Psoas muscle (tissue), 8 donors: ENCODE results near the gene HERC3. TPM values are rescaled to one million over a fixed set of nuclear protein-coding genes. Genes with fewer than 3 reads are reported as not detected.

Experiments used
- ATAC-seq, 4 donors: fragments of 200-7000 bp; cut with Tn5 transposase; one replicate each; pipeline ENCODE4 v1.9.1; 2020; ENCODE audit warnings: moderate library complexity in 3 of 4, mild to moderate bottlenecking in 2 of 4
- DNase-seq, 2 donors: peaks; one replicate each; pipeline ENCODE4 v3.0.0-alpha.2; 2020
- H3K27ac ChIP-seq: fragments of 200-600 bp; one replicate; pipeline ENCODE4 v1.8.0; 2022
- H3K27me3 ChIP-seq, 3 donors: fragments of 200-600 bp in 1 of 3; one replicate each; pipeline versions ENCODE4 v1.6.1 to v1.8.0; 2013 to 2022; ENCODE audit warnings: low read length in 2 of 3, mild to moderate bottlenecking in 2 of 3, moderate library complexity in 1 of 3; ENCODE audit not compliant: insufficient read depth in 3 of 3
- H3K36me3 ChIP-seq, 2 donors: fragments of 200-600 bp in 1 of 2; one replicate each; pipeline versions ENCODE4 v1.6.1 to v1.8.0; 2013 to 2022; ENCODE audit warnings: low read depth in 1 of 2, mild to moderate bottlenecking in 1 of 2, moderate library complexity in 1 of 2; ENCODE audit not compliant: insufficient read depth in 1 of 2
- H3K4me1 ChIP-seq: fragments of 200-600 bp; one replicate; pipeline ENCODE4 v1.8.0; 2022
- H3K4me3 ChIP-seq: fragments of 200-600 bp; one replicate; pipeline ENCODE4 v1.8.0; 2022; ENCODE audit warnings: mild to moderate bottlenecking
- H3K9me3 ChIP-seq: fragments of 200-600 bp; one replicate; pipeline ENCODE4 v1.8.0; 2022
- WGBS, 3 donors: extraction: QIAGEN DNeasy Blood & Tissue Kit; methylation state at CpG; one replicate each; pipeline versions ENCODE4 v1.1.6 to v1.1.7; 2013; 5-methylcytosine and 5-hydroxymethylcytosine counted together
- intact Hi-C, 2 donors: fragments of 100-400 bp; cut with DNase I; formaldehyde crosslinking; loops; one replicate each; pipeline versions ENCODE4 v1.11.0 to v1.14.2; 2022
- polyA plus RNA-seq, 3 donors: library from polyadenylated mRNA; stranded (reverse); fragments of 200-250 nt; gene quantifications; one replicate each; pipeline ENCODE4 v1.2.3, GENCODE V29; 2013
- total RNA-seq, 4 donors: library from RNA; stranded (reverse); fragmentation: NEBNext Ultra II Directional in 2 of 4; extraction: Animal tissue kit (Norgen Biotek cat#: 25700) in 2 of 4; gene quantifications; one replicate each; pipeline versions ENCODE4 v1.2.1 to v1.2.4, GENCODE V29; 2021 to 2023
- TF ChIP-seq, protein P1 (sequence below): fragments of 200-600 bp; IDR thresholded peaks from one replicate; pipeline ENCODE4 v1.8.0; 2022; ENCODE audit warnings: antibody characterized with exemption
- donor health status: healthy with polysubstance abuse.
- donor health status: DM: no; HTN: no; CAD: no; lungs with moderate emphysema.
- donor health status: Bipolar disorder and iron deficiency.
- donor health status: healthy.
- donor health status: DM: yes; HTN: yes; CAD: no.
- donor health status: DM: no; HTN: no; CAD: no.
- donor health status: DM: no; HTN: no; CAD: no.
- donor health status: DM: yes; HTN: yes; CAD: no.

The HERC3 gene
- total and polyA plus RNA-seq, 7 donors = 9.5 to 35.8 (median 20.4) TPM

DNA sequence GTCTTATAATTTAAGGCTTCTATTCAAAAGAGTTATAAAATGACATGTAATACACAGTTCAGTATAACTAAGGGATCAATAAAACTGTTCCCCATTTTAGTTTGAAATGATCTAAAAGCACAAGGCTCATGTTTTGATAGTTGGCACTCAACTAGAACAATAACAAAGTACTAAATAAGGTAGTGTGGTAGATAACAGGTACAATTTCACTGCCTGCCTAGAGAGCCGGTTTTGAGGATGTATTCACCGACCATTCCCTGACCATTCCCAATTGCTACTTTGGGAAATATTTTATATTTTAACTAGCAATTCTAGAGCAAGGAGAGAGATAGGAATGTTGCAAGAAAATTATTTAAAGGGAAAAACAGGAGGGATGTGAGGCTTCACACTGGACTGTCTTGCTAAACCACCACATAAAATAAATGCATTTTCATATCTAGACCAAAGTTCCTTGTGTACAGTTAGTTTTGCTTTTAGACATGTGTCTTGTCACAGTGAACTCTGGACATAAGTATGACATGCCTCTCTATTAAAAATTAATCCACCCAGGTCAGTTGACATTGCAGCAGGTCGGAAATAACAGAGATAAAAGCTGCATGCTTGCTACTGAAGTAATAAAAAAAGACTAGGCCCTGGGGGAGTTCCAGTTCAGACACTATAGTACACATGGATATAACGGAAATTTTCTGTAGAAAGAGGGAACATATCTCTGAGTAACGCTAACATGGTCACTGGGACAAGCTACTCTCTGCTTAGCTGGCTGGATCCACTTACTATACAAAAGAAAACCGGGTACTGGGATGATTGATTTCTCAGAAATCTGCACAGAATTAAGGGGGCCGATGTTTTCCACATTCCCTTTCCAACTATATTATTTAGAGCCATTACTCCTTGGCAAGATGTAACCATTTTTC lies 161.6 kb downstream of the HERC3 start:
- no peak for ATAC-seq
- intact Hi-C loops = no loop called here
- Histone ChIP-seq H3K36me3 (peaks cover 0 to 80% of the 10 kb centered on the region in 2 donors), H3K27ac (no peak overlapping the region), H3K4me1 (peaks cover 16% of the 10 kb centered on the region), H3K9me3 (no peaks in the 10 kb centered on the region), H3K27me3 (no peaks in the 10 kb centered on the region), H3K4me3 (no peak overlapping the region)
- TF ChIP-seq, protein P1, sequence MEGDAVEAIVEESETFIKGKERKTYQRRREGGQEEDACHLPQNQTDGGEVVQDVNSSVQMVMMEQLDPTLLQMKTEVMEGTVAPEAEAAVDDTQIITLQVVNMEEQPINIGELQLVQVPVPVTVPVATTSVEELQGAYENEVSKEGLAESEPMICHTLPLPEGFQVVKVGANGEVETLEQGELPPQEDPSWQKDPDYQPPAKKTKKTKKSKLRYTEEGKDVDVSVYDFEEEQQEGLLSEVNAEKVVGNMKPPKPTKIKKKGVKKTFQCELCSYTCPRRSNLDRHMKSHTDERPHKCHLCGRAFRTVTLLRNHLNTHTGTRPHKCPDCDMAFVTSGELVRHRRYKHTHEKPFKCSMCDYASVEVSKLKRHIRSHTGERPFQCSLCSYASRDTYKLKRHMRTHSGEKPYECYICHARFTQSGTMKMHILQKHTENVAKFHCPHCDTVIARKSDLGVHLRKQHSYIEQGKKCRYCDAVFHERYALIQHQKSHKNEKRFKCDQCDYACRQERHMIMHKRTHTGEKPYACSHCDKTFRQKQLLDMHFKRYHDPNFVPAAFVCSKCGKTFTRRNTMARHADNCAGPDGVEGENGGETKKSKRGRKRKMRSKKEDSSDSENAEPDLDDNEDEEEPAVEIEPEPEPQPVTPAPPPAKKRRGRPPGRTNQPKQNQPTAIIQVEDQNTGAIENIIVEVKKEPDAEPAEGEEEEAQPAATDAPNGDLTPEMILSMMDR = no peak
- 63 to 69% (median 68%) methylated on average over 7 of the region's 7 CpGs for WGBS, 3 donors
- DNase-seq = no peak

DNA sequence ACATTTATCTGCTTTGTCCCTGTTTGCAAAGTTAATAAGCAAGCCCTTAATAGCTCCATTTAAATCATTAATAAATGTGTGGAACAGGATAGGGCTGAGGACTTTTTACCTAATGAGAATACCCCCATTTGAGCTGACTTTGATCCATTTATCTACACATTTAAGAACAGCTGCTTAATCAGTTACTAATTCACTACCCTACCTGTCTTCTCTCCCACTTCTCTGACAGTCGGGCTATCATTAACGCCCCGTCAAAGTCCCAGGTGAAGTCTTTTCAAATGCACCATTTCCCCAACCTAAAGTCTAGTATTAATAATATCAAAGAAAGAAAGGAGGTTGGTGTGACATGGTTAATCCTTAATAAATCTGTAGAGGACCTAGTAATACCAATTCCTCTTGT lies 162.5 kb downstream of the HERC3 start:
- DNase-seq = no peak
- Histone ChIP-seq H3K4me1 (peaks cover 22% of the 10 kb centered on the region), H3K27me3 (no peaks in the 10 kb centered on the region), H3K9me3 (no peaks in the 10 kb centered on the region), H3K4me3 (no peak overlapping the region), H3K27ac (no peak overlapping the region), H3K36me3 (peaks cover 0 to 71% of the 10 kb centered on the region in 2 donors)
- intact Hi-C loops = no loop called here
- no peak for ATAC-seq
- WGBS, 3 donors = 93 to 98% (median 97%) methylated on average over 3 of the region's 3 CpGs
- TF ChIP-seq, protein P1 = no peak

DNA sequence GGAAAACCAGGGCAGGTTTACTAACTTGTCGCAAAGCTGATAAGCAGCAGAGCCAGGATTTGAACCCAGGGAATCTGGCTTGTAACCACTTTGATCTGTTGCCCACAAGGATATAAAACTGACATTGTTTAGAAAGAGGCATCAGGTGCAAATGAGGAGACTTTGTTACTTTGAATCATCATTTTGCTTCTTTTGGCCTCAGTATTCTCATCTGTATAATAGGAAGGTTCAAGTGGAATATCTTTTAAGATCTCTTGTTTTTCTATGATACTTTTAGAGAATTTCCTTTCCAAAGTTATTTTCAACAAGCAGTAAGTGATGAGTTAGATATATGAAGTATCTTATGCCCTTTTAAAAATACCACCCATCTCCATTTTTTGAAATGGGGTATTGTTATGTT lies 163.2 kb downstream of the HERC3 start:
- H3K4me1 ChIP-seq = peaks cover 24% of the 10 kb centered on the region
- DNase-seq (no peak), ATAC-seq (no peak)
- WGBS, 3 donors = 96 to 99% (median 97%) methylated on average over 1 of the region's 1 CpG
- intact Hi-C loops = no loop called here
- TF ChIP-seq, protein P1 = no peak
- no peak overlapping the region for H3K27ac ChIP-seq
- H3K4me3 ChIP-seq = peak overlapping the region; percentile 13
- peaks cover 0 to 64% of the 10 kb centered on the region in 2 donors for H3K36me3 ChIP-seq
- no peaks in the 10 kb centered on the region for H3K9me3 ChIP-seq
- no peaks in the 10 kb centered on the region for H3K27me3 ChIP-seq

DNA sequence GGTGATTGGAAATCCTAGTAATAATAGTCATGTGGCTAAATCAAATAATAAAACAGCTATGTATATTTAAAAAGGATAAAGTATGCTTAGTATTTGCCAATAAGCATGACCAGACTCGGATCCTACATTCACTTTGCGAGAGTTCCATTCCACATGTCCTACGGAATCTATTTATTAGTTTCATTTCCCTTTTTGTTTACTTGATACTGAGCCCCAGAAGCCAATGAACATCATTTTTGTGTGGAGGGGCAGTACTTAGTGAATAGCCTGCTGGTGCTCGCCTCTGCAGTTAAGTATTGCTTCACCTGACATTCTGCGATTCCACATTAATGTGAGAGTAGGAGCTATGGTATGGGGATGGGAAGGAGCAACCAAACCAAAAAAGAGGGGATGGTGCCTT lies 163.9 kb downstream of the HERC3 start:
- Histone ChIP-seq H3K36me3 (peaks cover 0 to 57% of the 10 kb centered on the region in 2 donors), H3K27me3 (no peaks in the 10 kb centered on the region), H3K9me3 (no peaks in the 10 kb centered on the region), H3K4me3 (peak overlapping the region; percentile 13), H3K27ac (no peak overlapping the region), H3K4me1 (peaks cover 24% of the 10 kb centered on the region)
- 78 to 90% (median 83%) methylated on average over 5 of the region's 5 CpGs for WGBS, 3 donors
- ATAC-seq (no peak), DNase-seq (no peak)
- intact Hi-C loops = no loop called here
- TF ChIP-seq, protein P1 = no peak
